H9 (cell line): Measurements from ENCODE around the gene DDX3Y. TPM values are rescaled to one million over a fixed set of nuclear protein-coding genes. Genes with fewer than 3 reads are reported as not detected.

Experiments used
- DNase-seq: peaks from one replicate; pipeline ENCODE4 v3.0.0-alpha.2; 2017
- H2AFZ ChIP-seq: one replicate; pipeline ENCODE4 v1.6.1; 2013; ENCODE audit warnings: mild to moderate bottlenecking, low read length, control low read depth, moderate library complexity
- H2AK5ac ChIP-seq: 2 replicates; pipeline ENCODE4 v1.6.1; 2013; ENCODE audit warnings: low read length, control low read depth, mixed read lengths; ENCODE audit not compliant: insufficient read length
- H2BK120ac ChIP-seq: one replicate; pipeline ENCODE4 v1.6.1; 2013; ENCODE audit warnings: low read depth, mild to moderate bottlenecking, low read length, control low read depth, inconsistent platforms; ENCODE audit not compliant: poor library complexity, severe bottlenecking
- H2BK12ac ChIP-seq: 2 replicates; pipeline ENCODE4 v1.6.1; 2013; ENCODE audit warnings: low read length, control low read depth, mixed read lengths, low read depth; ENCODE audit not compliant: insufficient read length
- H2BK15ac ChIP-seq: 2 replicates; pipeline ENCODE4 v1.6.1; 2013; ENCODE audit warnings: low read depth, low read length, control low read depth
- H2BK20ac ChIP-seq: one replicate; pipeline ENCODE4 v1.6.1; 2013; ENCODE audit warnings: low read depth, mild to moderate bottlenecking, low read length, control low read depth, inconsistent platforms; ENCODE audit not compliant: poor library complexity, severe bottlenecking
- H2BK5ac ChIP-seq: 2 replicates; pipeline ENCODE4 v1.6.1; 2013; ENCODE audit warnings: low read length, control low read depth, mixed read lengths; ENCODE audit not compliant: insufficient read length
- H3K14ac ChIP-seq: 2 replicates; pipeline ENCODE4 v1.6.1; 2013; ENCODE audit warnings: low read length, control low read depth; ENCODE audit not compliant: insufficient read depth
- H3K18ac ChIP-seq: 2 replicates; pipeline ENCODE4 v1.6.1; 2013; ENCODE audit warnings: low read depth, mild to moderate bottlenecking, mixed read lengths, low read length, control low read depth; ENCODE audit not compliant: insufficient read length
- H3K23ac ChIP-seq: 2 replicates; pipeline ENCODE4 v1.6.1; 2013; ENCODE audit warnings: low read length, control low read depth, mixed read lengths, low read depth; ENCODE audit not compliant: insufficient read length
- H3K23me2 ChIP-seq: 2 replicates; pipeline ENCODE4 v1.6.1; 2013; ENCODE audit warnings: low read depth, mild to moderate bottlenecking, mixed read lengths, low read length, control low read depth; ENCODE audit not compliant: insufficient read length, poor library complexity, severe bottlenecking
- H3K27ac ChIP-seq: 2 replicates; pipeline ENCODE4 v1.5.1; 2013; ENCODE audit warnings: low read length, control low read depth, mixed read lengths, low read depth; ENCODE audit not compliant: insufficient read length
- H3K27me3 ChIP-seq: 2 replicates; pipeline ENCODE4 v1.6.1; 2013; ENCODE audit warnings: low read length, control low read depth, inconsistent platforms; ENCODE audit not compliant: insufficient read depth
- H3K4ac ChIP-seq: 2 replicates; pipeline ENCODE4 v1.6.1; 2013; ENCODE audit warnings: low read depth, mild to moderate bottlenecking, control low read depth, inconsistent platforms, low read length, moderate library complexity
- H3K4me1 ChIP-seq: 2 replicates; pipeline ENCODE4 v1.6.1; 2013; ENCODE audit warnings: low read length, control low read depth, inconsistent platforms; ENCODE audit not compliant: insufficient read depth
- H3K4me2 ChIP-seq: 2 replicates; pipeline ENCODE4 v1.6.1; 2013; ENCODE audit warnings: low read length, control low read depth, mixed read lengths; ENCODE audit not compliant: insufficient read length, insufficient read depth
- H3K56ac ChIP-seq: 2 replicates; pipeline ENCODE4 v1.6.1; 2013; ENCODE audit warnings: low read depth, mild to moderate bottlenecking, mixed read lengths, low read length, control low read depth; ENCODE audit not compliant: insufficient read length
- H3K79me1 ChIP-seq: 2 replicates; pipeline ENCODE4 v1.6.1; 2013; ENCODE audit warnings: low read depth, mild to moderate bottlenecking, moderate library complexity, low read length, control low read depth, inconsistent platforms; ENCODE audit not compliant: insufficient read depth, poor library complexity, severe bottlenecking
- H3K79me2 ChIP-seq: 2 replicates; pipeline ENCODE4 v1.6.1; 2013; ENCODE audit warnings: low read length, control low read depth, inconsistent platforms; ENCODE audit not compliant: insufficient read depth
- H3K9ac ChIP-seq: 2 replicates; pipeline ENCODE4 v1.6.1; 2013; ENCODE audit warnings: low read length, control low read depth, mixed read lengths; ENCODE audit not compliant: insufficient read length; ENCODE audit errors: extremely low read depth
- H3K9me3 ChIP-seq: one replicate; pipeline ENCODE4 v1.6.1; 2013; ENCODE audit warnings: low read depth, low read length, inconsistent platforms; ENCODE audit not compliant: control insufficient read depth
- H3T11ph ChIP-seq: one replicate; pipeline ENCODE4 v1.6.1; 2013; ENCODE audit warnings: mild to moderate bottlenecking, low read length, control low read depth, inconsistent platforms
- H4K20me1 ChIP-seq: one replicate; pipeline ENCODE4 v1.6.1; 2013; ENCODE audit not compliant: control insufficient read depth, insufficient read length, insufficient read depth
- H4K5ac ChIP-seq: 2 replicates; pipeline ENCODE4 v1.6.1; 2013; ENCODE audit warnings: low read depth, mild to moderate bottlenecking, mixed read lengths, low read length, control low read depth; ENCODE audit not compliant: insufficient read length
- H4K8ac ChIP-seq: replicated peaks from 2 replicates; pipeline ENCODE4 v1.6.1; 2013; ENCODE audit warnings: low read length, control low read depth, mixed read lengths, low read depth; ENCODE audit not compliant: insufficient read length
- H4K91ac ChIP-seq: 2 replicates; pipeline ENCODE4 v1.6.1; 2013; ENCODE audit warnings: low read depth, mild to moderate bottlenecking, moderate library complexity, mixed read lengths, low read length, control low read depth; ENCODE audit not compliant: insufficient read length
- H3K27ac Mint-ChIP-seq, 3 experiments: 2 replicates in 2 of 3; 3 replicates in 1 of 3; pipeline ENCODE4 v1.8.0; 2020 to 2021; ENCODE audit warnings: mixed read lengths in 3 of 3, mild to moderate bottlenecking in 1 of 3, moderate library complexity in 1 of 3
- H3K27me3 Mint-ChIP-seq: 2 replicates; pipeline ENCODE4 v1.8.0; 2021; ENCODE audit warnings: low read depth, mild to moderate bottlenecking, moderate library complexity, mixed read lengths
- H3K36me3 Mint-ChIP-seq, 3 experiments: 2 replicates in 2 of 3; 3 replicates in 1 of 3; pipeline ENCODE4 v1.8.0; 2020 to 2021; ENCODE audit warnings: low read depth in 3 of 3, mixed read lengths in 3 of 3; ENCODE audit not compliant: insufficient read depth in 1 of 3
- H3K4me1 Mint-ChIP-seq, 2 experiments: 2 replicates each; pipeline ENCODE4 v1.8.0; 2020; ENCODE audit warnings: mixed read lengths in 2 of 2
- H3K4me3 Mint-ChIP-seq, 2 experiments: 2 replicates in 1 of 2; 3 replicates in 1 of 2; pipeline ENCODE4 v1.8.0; 2020 to 2021; ENCODE audit warnings: mild to moderate bottlenecking in 2 of 2, mixed read lengths in 2 of 2, moderate library complexity in 1 of 2
- H3K9me3 Mint-ChIP-seq, 2 experiments: 2 replicates in 1 of 2; 3 replicates in 1 of 2; pipeline ENCODE4 v1.8.0; 2020; ENCODE audit warnings: mild to moderate bottlenecking in 2 of 2, mixed read lengths in 2 of 2, moderate library complexity in 1 of 2
- WGBS: extraction: QIAGEN DNeasy Blood & Tissue Kit; methylation state at CpG from one replicate; pipeline ENCODE4 v1.1.7; 2013; ENCODE audit warnings: missing lambda C conversion rate, low lambda C conversion rate, mixed read lengths; ENCODE audit not compliant: insufficient read length; ENCODE audit errors: extremely low coverage; 5-methylcytosine and 5-hydroxymethylcytosine counted together
- total RNA-seq: library from RNA; stranded (reverse); gene quantifications from 2 replicates; pipeline ENCODE4 v1.2.1, GENCODE V29; 2021
- TF ChIP-seq, protein P1 (sequence below): fragments of 200-600 bp; sonication (generic); conservative IDR thresholded peaks from 3 replicates; pipeline ENCODE4 v1.8.0; 2021; ENCODE audit warnings: antibody characterized with exemption, mild to moderate bottlenecking

DDX3Y gene
- total RNA-seq, 1 experiment from 2014 or later = not detected

DNA sequence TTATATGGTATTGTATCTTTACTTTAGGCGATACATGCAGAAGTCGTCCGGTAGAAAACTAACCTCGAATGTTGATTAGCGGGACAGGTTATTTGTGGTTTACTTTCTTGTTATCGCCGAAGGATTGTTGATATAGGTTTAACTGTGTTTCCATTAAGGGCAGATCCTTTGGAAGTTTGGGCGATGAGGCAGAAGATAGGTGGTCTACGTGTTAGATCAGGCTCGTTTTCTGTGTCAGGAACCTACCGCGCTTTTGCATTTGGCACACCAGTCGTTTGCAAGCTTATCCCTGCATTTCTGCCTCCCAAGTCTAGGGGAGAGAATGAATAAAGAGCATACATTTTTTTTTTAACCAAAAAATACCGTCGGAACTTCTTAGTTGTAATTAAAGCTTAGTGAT, 1.2 kb downstream of the DDX3Y start:
- no peak overlapping the region for H2BK120ac ChIP-seq
- no peak overlapping the region for H3K4me3 Mint-ChIP-seq
- H3K4ac ChIP-seq = no peak overlapping the region
- no peak overlapping the region for H2BK15ac ChIP-seq
- no peak overlapping the region for H2BK20ac ChIP-seq
- H3K36me3 Mint-ChIP-seq = no peaks in the 10 kb centered on the region
- no peak overlapping the region for H3T11ph ChIP-seq
- no peaks in the 10 kb centered on the region for H3K79me2 ChIP-seq
- WGBS = no CpG with 5 or more reads among the region's 15 CpGs
- no peaks in the 10 kb centered on the region for H3K4me1 ChIP-seq
- no peak overlapping the region for H3K18ac ChIP-seq
- no peak overlapping the region for H4K5ac ChIP-seq
- no peaks in the 10 kb centered on the region for H3K4me1 Mint-ChIP-seq
- no peak overlapping the region for H4K8ac ChIP-seq
- no peak overlapping the region for H2BK5ac ChIP-seq
- H3K27me3 ChIP-seq = no peaks in the 10 kb centered on the region
- no peaks in the 10 kb centered on the region for H3K79me1 ChIP-seq
- no peak overlapping the region for H3K56ac ChIP-seq
- H2AFZ ChIP-seq = no peak overlapping the region
- TF ChIP-seq, protein P1, sequence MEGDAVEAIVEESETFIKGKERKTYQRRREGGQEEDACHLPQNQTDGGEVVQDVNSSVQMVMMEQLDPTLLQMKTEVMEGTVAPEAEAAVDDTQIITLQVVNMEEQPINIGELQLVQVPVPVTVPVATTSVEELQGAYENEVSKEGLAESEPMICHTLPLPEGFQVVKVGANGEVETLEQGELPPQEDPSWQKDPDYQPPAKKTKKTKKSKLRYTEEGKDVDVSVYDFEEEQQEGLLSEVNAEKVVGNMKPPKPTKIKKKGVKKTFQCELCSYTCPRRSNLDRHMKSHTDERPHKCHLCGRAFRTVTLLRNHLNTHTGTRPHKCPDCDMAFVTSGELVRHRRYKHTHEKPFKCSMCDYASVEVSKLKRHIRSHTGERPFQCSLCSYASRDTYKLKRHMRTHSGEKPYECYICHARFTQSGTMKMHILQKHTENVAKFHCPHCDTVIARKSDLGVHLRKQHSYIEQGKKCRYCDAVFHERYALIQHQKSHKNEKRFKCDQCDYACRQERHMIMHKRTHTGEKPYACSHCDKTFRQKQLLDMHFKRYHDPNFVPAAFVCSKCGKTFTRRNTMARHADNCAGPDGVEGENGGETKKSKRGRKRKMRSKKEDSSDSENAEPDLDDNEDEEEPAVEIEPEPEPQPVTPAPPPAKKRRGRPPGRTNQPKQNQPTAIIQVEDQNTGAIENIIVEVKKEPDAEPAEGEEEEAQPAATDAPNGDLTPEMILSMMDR = no peak
- H3K27ac Mint-ChIP-seq = no peak overlapping the region
- H3K27ac ChIP-seq = no peak overlapping the region
- no peaks in the 10 kb centered on the region for H3K9me3 ChIP-seq
- no peak overlapping the region for H3K23ac ChIP-seq
- no peaks in the 10 kb centered on the region for H3K9me3 Mint-ChIP-seq
- no peak overlapping the region for H3K9ac ChIP-seq
- no peak overlapping the region for H2AK5ac ChIP-seq
- H3K14ac ChIP-seq = no peak overlapping the region
- no peaks in the 10 kb centered on the region for H3K27me3 Mint-ChIP-seq
- no peaks in the 10 kb centered on the region for H3K23me2 ChIP-seq
- no peak for DNase-seq
- no peak overlapping the region for H3K4me2 ChIP-seq
- no peaks in the 10 kb centered on the region for H4K20me1 ChIP-seq
- H4K91ac ChIP-seq = no peak overlapping the region
- no peak overlapping the region for H2BK12ac ChIP-seq
